ENCODE measurements around the gene OR2A12. TPM values are rescaled to one million over a fixed set of nuclear protein-coding genes. Genes with fewer than 3 reads are reported as not detected.
"Not testable (repeated sequence)": the region's sequence is repeated elsewhere in the genome, so short reads cannot be mapped to it uniquely, and the experiment has no call there.

Gene OR2A12
- not detected for total RNA-seq

GRCh38 chr7:144085978-144086377 lies at the start of gene OR2A12:
OR2A12 (plus strand) TSS chr7:144086278; CDS start chr7:144095108, 8,830 bp downstream.
- no peak within 1 kb of the TSS for H3K27ac Mint-ChIP-seq
- H3K36me3 Mint-ChIP-seq = no peaks in the 10 kb centered on the region
- H3K9me3 Mint-ChIP-seq = peaks cover 0 to 5% of the 10 kb centered on the region in 2 donors
- DNase-seq (ENCODE audit: low spot score in 2 of 2) (no peak), ATAC-seq (no peak)

GRCh38 chr7:144036302-144036885 lies 49.7 kb upstream of the OR2A12 start:
- Mint-ChIP-seq H3K9me3 (no peaks in the 10 kb centered on the region), H3K36me3 (no peaks in the 10 kb centered on the region)
- no peak for ATAC-seq

GRCh38 chr7:144037414-144038035 lies 48.6 kb upstream of the OR2A12 start:
- Mint-ChIP-seq H3K27ac (no peak overlapping the region), H3K36me3 (no peaks in the 10 kb centered on the region), H3K9me3 (no peaks in the 10 kb centered on the region)
- ATAC-seq (no peak), DNase-seq (ENCODE audit: low spot score in 2 of 2) (no peak)

More at GRCh38 chr7:144036302-144036885, 49.7 kb upstream of the OR2A12 start:
- DNase-seq (ENCODE audit: low spot score in 2 of 2) = no peak
- H3K27ac Mint-ChIP-seq = no peak overlapping the region

- no peak overlapping the region for H3K27ac Mint-ChIP-seq
Measured at GRCh38 chr7:144038887-144039286, 47.2 kb upstream of the OR2A12 start.

GRCh38 chr7:144048648-144049047 lies 37.4 kb upstream of the OR2A12 start, which contains the start of gene OR2A5:
OR2A5 (plus strand) TSS chr7:144048948; CDS start chr7:144050402, 1,454 bp downstream.
- Mint-ChIP-seq H3K27ac (no peak within 1 kb of the TSS), H3K36me3 (no peaks in the 10 kb centered on the region), H3K9me3 (no peaks in the 10 kb centered on the region)
- no peak for DNase-seq (ENCODE audit: low spot score in 2 of 2)
- ATAC-seq = no peak

More at GRCh38 chr7:144038887-144039286, 47.2 kb upstream of the OR2A12 start:
- no peaks in the 10 kb centered on the region for H3K36me3 Mint-ChIP-seq
- ATAC-seq = no peak
- no peaks in the 10 kb centered on the region for H3K9me3 Mint-ChIP-seq
- no peak for DNase-seq (ENCODE audit: low spot score in 2 of 2)

GRCh38 chr7:144049491-144049890 lies 36.6 kb upstream of the OR2A12 start:
- no peak overlapping the region for H3K27ac Mint-ChIP-seq
- no peak for DNase-seq (ENCODE audit: low spot score in 2 of 2)
- H3K9me3 Mint-ChIP-seq = no peaks in the 10 kb centered on the region
- ATAC-seq = no peak
- H3K36me3 Mint-ChIP-seq = no peaks in the 10 kb centered on the region

- Mint-ChIP-seq H3K36me3 (no peaks in the 10 kb centered on the region), H3K9me3 (no peaks in the 10 kb centered on the region), H3K27ac (no peak overlapping the region)
- DNase-seq (ENCODE audit: low spot score in 2 of 2) (no peak), ATAC-seq (no peak)
Measured at GRCh38 chr7:144050093-144050492, 36.0 kb upstream of the OR2A12 start.

GRCh38 chr7:144050884-144051283 lies 35.2 kb upstream of the OR2A12 start:
- H3K36me3 Mint-ChIP-seq; H3K27ac Mint-ChIP-seq; H3K9me3 Mint-ChIP-seq; DNase-seq (ENCODE audit: low spot score in 2 of 2); ATAC-seq: not testable (repeated sequence)

GRCh38 chr7:144057954-144058353 lies 28.1 kb upstream of the OR2A12 start:
- DNase-seq (ENCODE audit: low spot score in 2 of 2) = no peak
- ATAC-seq = no peak
- no peak overlapping the region for H3K27ac Mint-ChIP-seq
- H3K36me3 Mint-ChIP-seq = peaks cover 0 to 13% of the 10 kb centered on the region in 2 donors
- H3K9me3 Mint-ChIP-seq = peaks cover 4 to 9% of the 10 kb centered on the region in 2 donors

GRCh38 chr7:144063710-144064109 lies 22.4 kb upstream of the OR2A12 start:
- DNase-seq (ENCODE audit: low spot score in 2 of 2) (peak in 1 of 2 donors; percentile 4), ATAC-seq (no peak)
- H3K36me3 Mint-ChIP-seq = peaks cover 0 to 13% of the 10 kb centered on the region in 2 donors
- H3K27ac Mint-ChIP-seq = no peak overlapping the region
- peaks cover 4 to 9% of the 10 kb centered on the region in 2 donors for H3K9me3 Mint-ChIP-seq

- Mint-ChIP-seq H3K36me3 (no peaks in the 10 kb centered on the region), H3K27ac (no peak within 1 kb of the TSS), H3K9me3 (no peaks in the 10 kb centered on the region)
- ATAC-seq (no peak), DNase-seq (ENCODE audit: low spot score in 2 of 2) (no peak)
Measured at GRCh38 chr7:144069511-144069910, 16.6 kb upstream of the OR2A12 start, which contains the start of gene OR2A25. OR2A25 (plus strand) TSS chr7:144069811; CDS start chr7:144074220, 4,409 bp downstream.

GRCh38 chr7:144069953-144070352 lies 16.1 kb upstream of the OR2A12 start:
- Mint-ChIP-seq H3K36me3 (no peaks in the 10 kb centered on the region), H3K27ac (no peak overlapping the region), H3K9me3 (no peaks in the 10 kb centered on the region)
- ATAC-seq (no peak), DNase-seq (ENCODE audit: low spot score in 2 of 2) (no peak)

- H3K9me3 Mint-ChIP-seq = no peaks in the 10 kb centered on the region
- ATAC-seq (no peak), DNase-seq (ENCODE audit: low spot score in 2 of 2) (no peak)
- H3K27ac Mint-ChIP-seq = no peak overlapping the region
- no peaks in the 10 kb centered on the region for H3K36me3 Mint-ChIP-seq
Measured at GRCh38 chr7:144074374-144074773, 11.7 kb upstream of the OR2A12 start.

- H3K36me3 Mint-ChIP-seq = no peaks in the 10 kb centered on the region
- peaks cover 0 to 5% of the 10 kb centered on the region in 2 donors for H3K9me3 Mint-ChIP-seq
- DNase-seq (ENCODE audit: low spot score in 2 of 2) (no peak), ATAC-seq (no peak)
- no peak overlapping the region for H3K27ac Mint-ChIP-seq
Measured at GRCh38 chr7:144086730-144087129, 652 bp downstream of the OR2A12 start.

- peaks cover 0 to 5% of the 10 kb centered on the region in 2 donors for H3K9me3 Mint-ChIP-seq
- no peak overlapping the region for H3K27ac Mint-ChIP-seq
- H3K36me3 Mint-ChIP-seq = no peaks in the 10 kb centered on the region
- ATAC-seq (no peak), DNase-seq (ENCODE audit: low spot score in 2 of 2) (no peak)
Measured at GRCh38 chr7:144087230-144087629, 1.2 kb downstream of the OR2A12 start.

GRCh38 chr7:144090667-144091066 lies 4.6 kb downstream of the OR2A12 start:
- ATAC-seq = no peak
- H3K27ac Mint-ChIP-seq = no peak overlapping the region
- H3K9me3 Mint-ChIP-seq = peaks cover 0 to 5% of the 10 kb centered on the region in 2 donors

GRCh38 chr7:144098776-144099175 lies 12.7 kb downstream of the OR2A12 start:
- Mint-ChIP-seq H3K36me3 (no peaks in the 10 kb centered on the region), H3K27ac (no peak overlapping the region), H3K9me3 (no peaks in the 10 kb centered on the region)
- ATAC-seq = no peak
- no peak for DNase-seq (ENCODE audit: low spot score in 2 of 2)

More at GRCh38 chr7:144090667-144091066, 4.6 kb downstream of the OR2A12 start:
- DNase-seq (ENCODE audit: low spot score in 2 of 2) = no peak
- no peaks in the 10 kb centered on the region for H3K36me3 Mint-ChIP-seq

GRCh38 chr7:144100607-144101006 lies 14.5 kb downstream of the OR2A12 start:
- DNase-seq (ENCODE audit: low spot score in 2 of 2) (no peak), ATAC-seq (no peak)
- Mint-ChIP-seq H3K27ac (no peak overlapping the region), H3K9me3 (no peaks in the 10 kb centered on the region), H3K36me3 (no peaks in the 10 kb centered on the region)
